COLO668 (cell line): ENCODE measurements around the gene TLN1.

Experiments used
- DNase-seq: peaks from one replicate; lab custom pipeline; 2025; ENCODE audit not compliant: unreplicated experiment; lab: John Stamatoyannopoulos, UW

The TLN1 gene

GRCh38 chr9:35756275-35757225, 24.6 kb upstream of the TLN1 start:
- peak; percentile 89 for DNase-seq

- no peak for DNase-seq
Measured at GRCh38 chr9:35755071-35755470, 23.1 kb upstream of the TLN1 start.

- DNase-seq: no peak
Measured at GRCh38 chr9:35754264-35754663, 22.3 kb upstream of the TLN1 start, which contains the start of gene MSMP. TSS of gene MSMP (minus strand) at chr9:35754276. CDS start at chr9:35754129, 147 bp downstream.

GRCh38 chr9:35753466-35753865, 21.5 kb upstream of the TLN1 start:
- no peak for DNase-seq

GRCh38 chr9:35750256-35750531, 18.2 kb upstream of the TLN1 start:
- DNase-seq: no peak

- DNase-seq: peak; percentile 37
Measured at GRCh38 chr9:35749515-35750255, 17.7 kb upstream of the TLN1 start.

GRCh38 chr9:35748858-35749514, 17.0 kb upstream of the TLN1 start, which contains the start of the genes GBA2 and RGP1:
TSS of gene GBA2 (minus strand) at chr9:35749228. CDS start at chr9:35748704, 524 bp downstream.
TSS of gene RGP1 (plus strand) at chr9:35749287. CDS start at chr9:35749756, 469 bp downstream.
- peak; percentile 88 for DNase-seq

- no peak for DNase-seq
Measured at GRCh38 chr9:35748242-35748857, 16.4 kb upstream of the TLN1 start.

- DNase-seq: peak; percentile 5
Measured at GRCh38 chr9:35746583-35746982, 14.6 kb upstream of the TLN1 start.

GRCh38 chr9:35745569-35745968, 13.6 kb upstream of the TLN1 start:
- no peak for DNase-seq

- DNase-seq: no peak
Measured at GRCh38 chr9:35743880-35744518, 12.0 kb upstream of the TLN1 start.

- no peak for DNase-seq
Measured at GRCh38 chr9:35743452-35743851, 11.5 kb upstream of the TLN1 start.

- no peak for DNase-seq
Measured at GRCh38 chr9:35741740-35742139, 9.7 kb upstream of the TLN1 start.

- no peak for DNase-seq
Measured at GRCh38 chr9:35740243-35740642, 8.2 kb upstream of the TLN1 start.

GRCh38 chr9:35738924-35739323, 6.9 kb upstream of the TLN1 start:
- no peak for DNase-seq

- no peak for DNase-seq
Measured at GRCh38 chr9:35738186-35738585, 6.2 kb upstream of the TLN1 start.

- DNase-seq: no peak
Measured at GRCh38 chr9:35737143-35737542, 5.1 kb upstream of the TLN1 start.

GRCh38 chr9:35736201-35736633, 4.2 kb upstream of the TLN1 start:
- DNase-seq: peak; percentile 61

GRCh38 chr9:35734096-35734495, 2.1 kb upstream of the TLN1 start:
- DNase-seq: no peak

- peak; percentile 51 for DNase-seq
Measured at GRCh38 chr9:35732800-35733541, 976 bp upstream of the TLN1 start.
